ENCODE data around the gene NDEL1. TPM values are rescaled to one million over a fixed set of nuclear protein-coding genes. Genes with fewer than 3 reads are reported as not detected.

The NDEL1 gene
- total RNA-seq, 1 experiment from 2014 or later, result 38.4 TPM

- H3K14ac ChIP-seq (ENCODE audit: insufficient read depth, low read length), result no peak overlapping the region
- Mint-ChIP-seq H3K36me3 (ENCODE audit: insufficient read depth in 1 of 3, low read depth in 3 of 3) (no peaks in the 10 kb centered on the region; a peak in 4 of 7 replicates), H3K27ac (no peak overlapping the region), H3K27me3 (ENCODE audit: low read depth) (peaks cover 2% of the 10 kb centered on the region; the same call in 1 of the 2 replicates), H3K4me3 (no peak overlapping the region; a peak in 2 of 5 replicates), H3K9me3 (no peaks in the 10 kb centered on the region; a peak in 1 of 5 replicates), H3K4me1 (peaks cover 15 to 24% of the 10 kb centered on the region in 2 experiments)
- no peak overlapping the region for H3K4me2 ChIP-seq (ENCODE audit: insufficient read depth, insufficient read length, low read length)
- H2BK15ac ChIP-seq (ENCODE audit: low read depth, low read length), result no peak overlapping the region
- no peak overlapping the region for H2BK5ac ChIP-seq (ENCODE audit: insufficient read length, low read length)
- no peak overlapping the region for H2BK20ac ChIP-seq (ENCODE audit: low read depth, low read length, poor library complexity, severe bottlenecking)
- H3K27me3 ChIP-seq (ENCODE audit: insufficient read depth, low read length), result no peaks in the 10 kb centered on the region
- H2BK120ac ChIP-seq (ENCODE audit: low read depth, low read length, poor library complexity, severe bottlenecking), result no peak overlapping the region
- no peak overlapping the region for H4K91ac ChIP-seq (ENCODE audit: insufficient read length, low read depth, low read length)
- no peak overlapping the region for H3K23ac ChIP-seq (ENCODE audit: insufficient read length, low read depth, low read length)
- H3K79me1 ChIP-seq (ENCODE audit: insufficient read depth, low read depth, low read length, poor library complexity, severe bottlenecking), result no peaks in the 10 kb centered on the region
- no peak overlapping the region for H2BK12ac ChIP-seq (ENCODE audit: insufficient read length, low read depth, low read length)
- no peak overlapping the region for H3K4ac ChIP-seq (ENCODE audit: low read depth, low read length)
- no peak overlapping the region for H4K5ac ChIP-seq (ENCODE audit: insufficient read length, low read depth, low read length)
- no peaks in the 10 kb centered on the region for H3K9me3 ChIP-seq (ENCODE audit: control insufficient read depth, low read depth, low read length)
- H3K9ac ChIP-seq (ENCODE audit: extremely low read depth, insufficient read length, low read length), result no peak overlapping the region
- no peak overlapping the region for H2AFZ ChIP-seq (ENCODE audit: low read length)
- H3K18ac ChIP-seq (ENCODE audit: insufficient read length, low read depth, low read length), result no peak overlapping the region
- TF ChIP-seq CTCF (conservative IDR thresholded peaks at IDR 0.05), result no peak
- H2AK5ac ChIP-seq (ENCODE audit: insufficient read length, low read length), result no peak overlapping the region
- no peaks in the 10 kb centered on the region for H3K23me2 ChIP-seq (ENCODE audit: insufficient read length, low read depth, low read length, poor library complexity, severe bottlenecking)
- H3T11ph ChIP-seq (ENCODE audit: low read length), result no peak overlapping the region
- no peak overlapping the region for H4K8ac ChIP-seq (replicated peaks; ENCODE audit: insufficient read length, low read depth, low read length)
- no peaks in the 10 kb centered on the region for H4K20me1 ChIP-seq (ENCODE audit: control insufficient read depth, insufficient read depth, insufficient read length)
- H3K79me2 ChIP-seq (ENCODE audit: insufficient read depth, low read length), result no peaks in the 10 kb centered on the region
- no peak overlapping the region for H3K27ac ChIP-seq (ENCODE audit: insufficient read length, low read depth, low read length)
- WGBS (ENCODE audit: extremely low coverage, insufficient read length, low lambda C conversion rate), result no CpG with 5 or more reads among the region's 7 CpGs
- DNase-seq, result no peak
- H3K56ac ChIP-seq (ENCODE audit: insufficient read length, low read depth, low read length), result no peak overlapping the region
- H3K4me1 ChIP-seq (ENCODE audit: insufficient read depth, low read length), result no peaks in the 10 kb centered on the region
Measured at GRCh38 chr17:8387914-8388651, 47.6 kb upstream of the NDEL1 start.

All from H9 (cell line).